HEK293T (cell line): ENCODE results near the gene FDX1.

Experiments
- CTCF ChIA-PET: fragments of 350-600 bp; formaldehyde crosslinking; extraction: SDS; loops from one replicate; lab custom pipeline; 2021; ENCODE audit warnings: antibody characterized with exemption, inconsistent platforms; lab: Yijun Ruan, JAX
- POLR2A ChIA-PET: fragments of 350-600 bp; formaldehyde crosslinking; extraction: SDS; loops from one replicate; lab custom pipeline; 2020; ENCODE audit warnings: antibody characterized with exemption, inconsistent platforms; lab: Yijun Ruan, JAX
- DNase-seq: peaks from one replicate; pipeline ENCODE4 v3.0.0; 2012; ENCODE audit warnings: mixed read lengths; ENCODE audit errors: extremely low spot score
- ARNT ChIP-seq: fragments of 450-650 bp; IDR thresholded peaks from 2 replicates; pipeline ENCODE4 v1.6.1; 2017; ENCODE audit warnings: mild to moderate bottlenecking
- BHLHE40 ChIP-seq: fragments of 450-650 bp; IDR thresholded peaks from 2 replicates; pipeline ENCODE4 v1.6.1; 2016; ENCODE audit warnings: mild to moderate bottlenecking, moderate library complexity, borderline replicate concordance
- CTBP1 ChIP-seq: fragments of 450-650 bp; IDR thresholded peaks from 2 replicates; pipeline ENCODE4 v1.6.1; 2016; ENCODE audit warnings: borderline replicate concordance
- ELF4 ChIP-seq: fragments of 450-650 bp; IDR thresholded peaks from 2 replicates; pipeline ENCODE4 v1.6.1; 2017; ENCODE audit warnings: antibody characterized with exemption
- FOXA1 ChIP-seq: fragments of 450-650 bp; IDR thresholded peaks from 2 replicates; pipeline ENCODE4 v1.6.1; 2016; ENCODE audit warnings: mild to moderate bottlenecking
- FOXK2 ChIP-seq: fragments of 450-650 bp; IDR thresholded peaks from 2 replicates; pipeline ENCODE4 v1.6.1; 2016; ENCODE audit warnings: mild to moderate bottlenecking
- FOXM1 ChIP-seq: fragments of 450-650 bp; IDR thresholded peaks from 2 replicates; pipeline ENCODE4 v1.6.1; 2017; ENCODE audit warnings: mild to moderate bottlenecking, borderline replicate concordance
- HDGF ChIP-seq: fragments of 450-650 bp; IDR thresholded peaks from 2 replicates; pipeline ENCODE4 v1.6.1; 2017; ENCODE audit warnings: antibody characterized with exemption, borderline replicate concordance
- L3MBTL2 ChIP-seq: fragments of 450-650 bp; conservative IDR thresholded peaks from 2 replicates; pipeline ENCODE4 v1.6.1; 2016; ENCODE audit warnings: mild to moderate bottlenecking
- LEF1 ChIP-seq: fragments of 450-650 bp; IDR thresholded peaks from 2 replicates; pipeline ENCODE4 v1.6.1; 2017; ENCODE audit warnings: mild to moderate bottlenecking, borderline replicate concordance
- NFRKB ChIP-seq: fragments of 450-650 bp; IDR thresholded peaks from 2 replicates; pipeline ENCODE4 v1.6.1; 2016; ENCODE audit warnings: mild to moderate bottlenecking, moderate library complexity
- SP1 ChIP-seq: fragments of 450-650 bp; IDR thresholded peaks from 2 replicates; pipeline ENCODE4 v1.6.1; 2017
- SUZ12 ChIP-seq: fragments of 450-650 bp; IDR thresholded peaks from 2 replicates; pipeline ENCODE4 v1.6.1; 2016; ENCODE audit warnings: mild to moderate bottlenecking
- TARDBP ChIP-seq: fragments of 450-650 bp; IDR thresholded peaks from 2 replicates; pipeline ENCODE4 v1.6.1; 2016
- ZNF384 ChIP-seq: fragments of 450-650 bp; IDR thresholded peaks from 2 replicates; pipeline ENCODE4 v1.6.1; 2016
- TF ChIP-seq, protein P1 (sequence below): fragments of 450-650 bp; IDR thresholded peaks from 2 replicates; pipeline ENCODE4 v1.6.1; 2016

The FDX1 gene

DNA sequence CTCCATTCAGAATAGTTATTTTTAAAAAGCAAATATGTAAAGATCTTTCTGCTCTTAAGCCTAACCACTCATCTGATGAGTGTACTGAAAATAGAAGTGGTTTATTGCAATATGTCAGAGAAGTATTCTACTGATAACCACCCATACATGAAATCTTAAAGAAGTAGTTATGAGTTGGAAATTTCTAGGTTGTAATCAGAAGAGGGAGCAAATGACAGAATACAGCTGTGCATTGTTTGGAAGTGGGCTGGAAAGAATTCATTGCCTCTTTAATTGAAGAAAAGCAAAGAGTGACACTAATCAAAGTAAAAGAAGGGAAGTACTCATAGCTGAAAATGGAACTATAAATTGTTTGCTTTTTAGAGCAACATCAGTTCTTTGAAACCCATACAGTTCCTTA, 39.4 kb downstream of the FDX1 start:
- ChIA-PET CTCF (interaction anchor here (0.6 kb wide), 1 partner anchor 10 kb away, joined by 3 read pairs; no protein-coding TSS in a partner anchor), POLR2A (interaction anchor here (0.6 kb wide), 1 partner anchor 235 kb away, joined by 4 read pairs; no protein-coding TSS in a partner anchor)
- TF ChIP-seq SP1 (no peak), ZNF384 (no peak), BHLHE40 (no peak), HDGF (no peak), NFRKB (no peak), LEF1 (no peak), TARDBP (no peak), CTBP1 (no peak), ARNT (no peak), FOXM1 (no peak), SUZ12 (no peak), FOXA1 (no peak), ELF4 (no peak), FOXK2 (no peak), L3MBTL2 (no peak)
- TF ChIP-seq, protein P1, sequence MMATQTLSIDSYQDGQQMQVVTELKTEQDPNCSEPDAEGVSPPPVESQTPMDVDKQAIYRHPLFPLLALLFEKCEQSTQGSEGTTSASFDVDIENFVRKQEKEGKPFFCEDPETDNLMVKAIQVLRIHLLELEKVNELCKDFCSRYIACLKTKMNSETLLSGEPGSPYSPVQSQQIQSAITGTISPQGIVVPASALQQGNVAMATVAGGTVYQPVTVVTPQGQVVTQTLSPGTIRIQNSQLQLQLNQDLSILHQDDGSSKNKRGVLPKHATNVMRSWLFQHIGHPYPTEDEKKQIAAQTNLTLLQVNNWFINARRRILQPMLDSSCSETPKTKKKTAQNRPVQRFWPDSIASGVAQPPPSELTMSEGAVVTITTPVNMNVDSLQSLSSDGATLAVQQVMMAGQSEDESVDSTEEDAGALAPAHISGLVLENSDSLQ, result no peak
- no peak for DNase-seq

DNA sequence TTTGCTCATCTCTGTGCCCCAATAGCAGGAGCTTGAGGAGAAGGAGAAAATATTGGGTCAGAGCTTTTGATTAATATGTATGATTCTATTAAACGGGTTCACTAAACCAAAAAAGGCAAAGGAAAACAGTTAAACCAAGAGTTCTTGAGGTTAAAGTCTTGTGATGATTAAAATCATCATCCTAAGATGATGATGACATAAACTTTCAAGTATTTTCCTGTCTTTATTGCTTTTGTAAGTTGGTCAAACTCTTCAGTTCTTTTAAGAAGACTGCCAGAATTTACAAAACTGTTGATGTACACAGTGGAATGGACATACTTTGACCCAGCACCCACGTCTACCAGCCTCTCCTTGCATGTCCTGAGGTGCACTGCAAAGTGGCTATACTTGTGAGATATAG, 41.0 kb downstream of the FDX1 start:
- ChIA-PET CTCF (no interaction called here), POLR2A (no interaction called here)
- TF ChIP-seq SP1 (no peak), HDGF (no peak), ELF4 (no peak), LEF1 (no peak), SUZ12 (no peak), ZNF384 (no peak)
- no peak for DNase-seq

DNA sequence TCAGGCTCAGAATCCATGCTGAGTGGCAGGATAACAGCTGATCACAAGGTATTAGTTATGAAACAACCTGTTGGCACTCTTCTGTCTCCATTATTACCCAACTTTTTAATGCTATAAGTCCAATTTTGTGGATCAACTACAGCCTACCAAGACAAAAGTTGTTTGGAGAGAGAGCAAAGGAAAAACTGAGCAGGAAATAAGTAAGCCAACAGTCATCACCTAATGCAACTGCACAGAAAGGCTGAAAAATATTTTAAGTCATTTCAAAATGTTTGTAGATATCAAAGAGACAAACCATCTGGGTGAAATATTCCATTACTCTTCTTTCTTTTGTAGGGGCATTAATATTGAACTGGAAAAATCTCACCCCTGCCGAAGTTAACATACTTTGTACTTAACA, 41.6 kb downstream of the FDX1 start:
- CTCF ChIA-PET, result no interaction called here
- POLR2A ChIA-PET, result no interaction called here
- TF ChIP-seq, protein P1, result no peak
- no peak for TF ChIP-seq FOXM1
- no peak for TF ChIP-seq FOXA1
- TF ChIP-seq HDGF, result no peak
- DNase-seq, result no peak

DNA sequence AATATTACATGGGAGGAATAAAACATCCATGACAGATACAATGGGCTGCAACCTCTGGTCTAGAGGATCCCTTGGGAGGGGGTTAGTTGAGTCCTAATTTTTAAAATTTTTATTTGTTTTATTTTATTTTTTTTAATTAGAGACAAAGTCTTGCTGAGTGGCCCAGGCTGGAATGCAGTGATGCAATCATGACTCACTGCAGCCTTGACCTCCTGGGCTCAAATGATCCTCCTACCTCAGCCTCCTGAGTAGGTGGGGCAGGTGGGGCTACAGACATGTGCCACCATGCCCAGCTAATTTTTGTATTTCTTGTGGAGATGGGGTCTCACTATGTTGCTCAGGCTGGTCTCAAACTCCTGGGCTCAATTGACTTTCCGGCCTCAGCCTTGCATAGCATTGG, 43.1 kb downstream of the FDX1 start:
- CTCF ChIA-PET, result no interaction called here

DNA sequence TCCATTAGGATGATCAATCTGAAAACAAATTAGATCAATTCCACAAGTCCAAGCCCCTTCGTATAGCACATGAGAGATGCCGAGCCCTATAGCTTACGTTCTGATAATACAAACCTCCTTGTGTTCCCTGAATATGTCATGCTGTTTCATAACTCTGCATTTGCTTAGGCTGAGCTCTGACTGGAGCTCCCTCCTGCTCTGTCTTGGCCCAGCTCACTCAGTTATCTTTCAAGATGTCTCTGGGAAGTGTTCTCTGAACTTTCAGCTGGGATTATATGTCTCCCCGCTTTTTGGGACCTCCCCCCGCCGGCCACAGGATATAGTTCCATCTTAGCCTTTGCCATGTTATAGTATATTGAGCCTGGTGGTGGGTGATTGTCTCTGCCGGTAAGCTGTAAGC, 44.0 kb downstream of the FDX1 start:
- POLR2A ChIA-PET, result no interaction called here
- CTCF ChIA-PET, result no interaction called here
- TF ChIP-seq FOXK2 (no peak), FOXM1 (no peak)
- no peak for DNase-seq

More for the DNA sequence above, 43.1 kb downstream of the FDX1 start:
- no peak for TF ChIP-seq SUZ12
- no peak for TF ChIP-seq FOXM1
- TF ChIP-seq HDGF, result no peak
- TF ChIP-seq LEF1, result no peak
- no peak for TF ChIP-seq SP1
- no peak for TF ChIP-seq ARNT
- TF ChIP-seq ZNF384, result no peak
- TF ChIP-seq L3MBTL2, result no peak
- TF ChIP-seq CTBP1, result no peak
- no peak for TF ChIP-seq NFRKB
- no peak for TF ChIP-seq ELF4
- no peak for TF ChIP-seq BHLHE40
- no peak for DNase-seq
- POLR2A ChIA-PET, result no interaction called here

DNA sequence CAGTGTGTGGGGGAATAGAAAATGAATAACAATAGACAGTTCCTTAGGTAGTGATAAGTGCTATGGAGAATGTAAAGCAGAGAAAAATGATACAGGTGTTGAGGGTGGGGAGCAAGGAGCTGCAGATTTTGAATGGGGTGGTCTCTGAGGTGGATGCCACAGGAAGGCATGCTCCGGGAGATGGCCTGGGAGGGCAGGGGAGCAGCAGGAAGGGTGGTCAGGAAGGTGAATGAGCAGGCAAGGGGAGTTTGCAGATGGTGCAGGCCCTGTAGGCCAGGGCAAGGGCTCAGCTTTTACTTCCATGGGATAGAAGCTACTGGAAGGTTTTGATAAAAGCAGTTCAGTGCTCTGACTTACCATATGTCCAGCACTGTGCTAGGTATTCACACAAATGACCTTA, 44.8 kb downstream of the FDX1 start:
- TF ChIP-seq TARDBP (no peak), CTBP1 (no peak), SUZ12 (no peak), ELF4 (no peak), FOXM1 (no peak), SP1 (no peak), BHLHE40 (no peak), FOXK2 (no peak)
- ChIA-PET CTCF (no interaction called here), POLR2A (no interaction called here)
- no peak for DNase-seq

DNA sequence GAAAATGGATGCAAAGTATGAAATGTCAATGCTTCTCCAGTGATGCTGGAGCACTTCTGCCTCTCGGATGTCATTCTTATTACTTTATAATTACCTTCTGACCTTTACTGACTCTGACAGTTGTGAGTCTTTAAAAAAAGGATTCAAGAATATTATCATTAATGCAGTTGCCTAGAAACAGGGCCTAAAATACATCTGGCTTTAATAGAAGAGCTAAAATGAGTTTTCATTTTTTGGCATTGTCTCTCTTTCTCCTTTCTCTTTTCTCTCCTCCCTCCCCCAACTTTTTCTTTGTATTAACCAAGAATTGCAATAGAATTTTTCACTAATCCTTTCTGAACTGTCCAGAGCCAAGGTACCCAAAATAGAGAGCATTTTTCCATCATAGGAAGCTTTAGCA, 45.9 kb downstream of the FDX1 start:
- ChIA-PET CTCF (no interaction called here), POLR2A (no interaction called here)
- no peak for TF ChIP-seq FOXK2
- no peak for TF ChIP-seq HDGF
- no peak for TF ChIP-seq FOXA1
- TF ChIP-seq BHLHE40, result no peak
- TF ChIP-seq LEF1, result no peak
- TF ChIP-seq, protein P1, result no peak
- no peak for TF ChIP-seq ELF4
- TF ChIP-seq TARDBP, result no peak
- no peak for TF ChIP-seq SUZ12
- no peak for TF ChIP-seq NFRKB
- no peak for DNase-seq

DNA sequence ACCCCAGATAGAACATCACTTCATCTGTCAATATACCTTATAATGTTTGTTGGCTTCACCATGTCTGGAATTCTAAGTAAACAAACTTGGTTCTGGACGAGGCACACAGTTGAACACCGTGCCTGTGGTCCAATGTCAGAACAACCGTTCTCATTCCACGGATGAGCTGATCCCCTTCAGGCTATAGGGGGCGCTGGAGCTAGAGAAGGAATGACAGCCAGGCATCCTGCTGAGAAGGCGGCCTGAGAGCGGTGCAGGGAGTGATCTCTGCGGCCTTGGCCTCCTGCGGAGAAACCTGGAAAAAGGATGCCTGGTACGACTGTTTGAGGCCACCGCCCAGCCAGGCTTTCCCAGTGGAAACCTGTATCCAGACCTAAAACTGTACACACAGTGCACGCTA, 48.7 kb downstream of the FDX1 start:
- DNase-seq, result peak; percentile 75
- POLR2A ChIA-PET, result no interaction called here
- TF ChIP-seq, protein P1, result peak; percentile 14; the same call in 1 of the 2 replicates
- TF ChIP-seq FOXK2, result no peak
- TF ChIP-seq ZNF384, result no peak
- no peak for TF ChIP-seq L3MBTL2
- CTCF ChIA-PET, result interaction anchor here (0.7 to 1.8 kb wide), 4 partner anchors 8 to 753 kb away, joined by 3 to 8 read pairs (median 3); no protein-coding TSS in a partner anchor
